C4-2B (cell line): Measurements from ENCODE around the gene MTX3.

Experiments
- ZFX ChIP-seq: fragments of 450-650 bp; IDR thresholded peaks from 2 replicates; pipeline ENCODE4 v1.6.1; 2017
- TF ChIP-seq, protein P1 (sequence below): fragments of 450-650 bp; conservative IDR thresholded peaks from 2 replicates; pipeline ENCODE4 v1.5.1; 2017; ENCODE audit warnings: mild to moderate bottlenecking

DNA sequence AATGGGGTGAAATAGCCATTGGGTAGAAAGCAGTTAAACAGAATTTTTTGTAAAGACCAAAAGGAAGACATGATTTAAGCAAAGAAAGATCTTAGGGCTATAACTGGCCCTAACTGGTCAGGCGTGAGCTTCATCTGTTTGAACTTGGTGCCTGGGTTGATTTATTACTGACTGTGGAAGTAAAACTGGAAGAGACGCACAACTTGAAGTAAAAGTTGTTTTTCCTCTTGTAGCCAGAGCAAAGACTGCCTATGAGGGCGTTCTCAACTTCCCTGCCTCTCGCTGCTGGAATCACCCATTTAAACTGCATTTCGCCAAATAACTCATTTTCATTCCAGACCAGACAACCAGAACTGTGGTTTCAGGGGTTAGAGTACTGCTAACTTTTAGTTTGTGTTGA lies 45.6 kb upstream of the MTX3 start:
- TF ChIP-seq, protein P1, sequence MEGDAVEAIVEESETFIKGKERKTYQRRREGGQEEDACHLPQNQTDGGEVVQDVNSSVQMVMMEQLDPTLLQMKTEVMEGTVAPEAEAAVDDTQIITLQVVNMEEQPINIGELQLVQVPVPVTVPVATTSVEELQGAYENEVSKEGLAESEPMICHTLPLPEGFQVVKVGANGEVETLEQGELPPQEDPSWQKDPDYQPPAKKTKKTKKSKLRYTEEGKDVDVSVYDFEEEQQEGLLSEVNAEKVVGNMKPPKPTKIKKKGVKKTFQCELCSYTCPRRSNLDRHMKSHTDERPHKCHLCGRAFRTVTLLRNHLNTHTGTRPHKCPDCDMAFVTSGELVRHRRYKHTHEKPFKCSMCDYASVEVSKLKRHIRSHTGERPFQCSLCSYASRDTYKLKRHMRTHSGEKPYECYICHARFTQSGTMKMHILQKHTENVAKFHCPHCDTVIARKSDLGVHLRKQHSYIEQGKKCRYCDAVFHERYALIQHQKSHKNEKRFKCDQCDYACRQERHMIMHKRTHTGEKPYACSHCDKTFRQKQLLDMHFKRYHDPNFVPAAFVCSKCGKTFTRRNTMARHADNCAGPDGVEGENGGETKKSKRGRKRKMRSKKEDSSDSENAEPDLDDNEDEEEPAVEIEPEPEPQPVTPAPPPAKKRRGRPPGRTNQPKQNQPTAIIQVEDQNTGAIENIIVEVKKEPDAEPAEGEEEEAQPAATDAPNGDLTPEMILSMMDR = no peak
- TF ChIP-seq ZFX = no peak
